GM18517 (cell line): Measurements from ENCODE around the gene UROC1.
"Not testable (repeated sequence)": the region's sequence is repeated elsewhere in the genome, so short reads cannot be mapped to it uniquely, and the experiment has no call there.

ENCODE experiments used
- ATAC-seq: cut with Tn5 transposase; IDR thresholded peaks from one replicate; pipeline ENCODE4 v1.9.1; 2021; ENCODE audit warnings: mild to moderate bottlenecking, moderate library complexity; ENCODE audit not compliant: unreplicated experiment

Gene UROC1

DNA sequence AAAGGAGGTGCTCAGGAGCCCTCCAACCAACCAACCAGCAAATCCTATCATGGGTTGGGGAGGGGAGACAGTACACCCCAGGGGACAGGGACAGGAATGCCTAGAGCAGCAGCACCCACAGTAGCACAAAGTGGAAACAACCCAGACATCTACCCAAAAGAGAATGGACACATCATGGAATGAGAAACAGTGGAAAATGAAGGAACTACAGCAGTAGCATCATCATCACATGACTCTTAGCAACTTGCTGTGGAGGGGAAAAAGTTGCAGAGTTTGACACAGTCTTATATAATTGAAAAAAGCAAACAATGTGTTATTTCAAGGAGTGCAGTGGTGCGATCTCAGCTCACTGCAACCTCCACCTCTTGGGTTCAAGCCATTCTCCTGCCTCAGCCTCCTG is 30.1 kb upstream of the UROC1 start:
- no peak for ATAC-seq

DNA sequence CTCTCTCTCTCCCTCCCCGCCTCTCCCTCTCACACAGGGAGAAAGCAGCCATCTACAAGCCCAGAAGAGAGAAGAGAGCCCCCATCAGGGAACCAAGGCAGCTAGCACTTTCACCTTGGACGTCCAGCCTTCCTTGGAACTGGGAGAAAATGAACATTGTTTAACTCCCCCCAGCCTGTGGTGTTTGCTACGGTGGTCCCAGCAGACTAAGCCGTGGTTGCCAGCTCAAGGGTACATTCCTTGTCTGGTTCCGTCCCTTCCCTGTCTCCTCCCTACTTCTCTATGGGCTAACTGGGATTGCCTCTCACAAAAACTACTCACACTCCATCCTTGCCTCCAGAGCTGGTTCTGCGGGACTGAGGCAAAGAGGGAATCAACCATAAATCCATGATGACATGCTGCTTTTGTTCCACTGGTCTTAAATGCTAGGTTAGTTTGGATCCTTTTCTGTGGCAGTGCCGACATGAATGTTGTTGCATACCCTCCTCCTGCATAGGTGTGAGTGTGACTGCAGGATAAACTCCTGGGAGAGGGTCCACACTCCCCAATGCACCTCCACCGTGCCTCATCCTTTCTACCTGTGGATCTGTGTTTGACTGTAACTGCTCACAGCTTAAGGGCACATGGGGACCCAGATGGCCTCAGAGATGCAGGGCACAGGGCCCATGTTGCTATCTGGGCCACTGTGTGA is 29.1 kb upstream of the UROC1 start:
- ATAC-seq = no peak

DNA sequence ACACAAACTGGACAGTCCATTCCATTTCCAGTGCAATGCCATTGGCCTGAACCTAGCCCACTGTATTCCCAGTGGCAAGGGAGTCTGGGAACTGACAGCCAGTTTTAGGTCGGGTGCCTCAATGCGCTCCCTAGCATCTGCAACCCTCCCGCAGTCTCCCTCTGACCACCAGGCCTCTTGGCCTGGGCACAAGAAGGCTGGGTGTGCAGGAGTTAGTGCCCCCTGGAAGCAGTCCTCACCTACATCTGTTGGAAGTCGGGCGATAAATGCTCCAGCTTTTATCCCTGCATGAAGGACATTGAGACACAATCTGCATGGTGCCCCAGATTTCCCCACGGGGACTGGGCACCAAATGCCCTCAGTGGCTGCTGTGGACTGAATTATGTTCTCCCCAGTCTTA is 28.4 kb upstream of the UROC1 start:
- no peak for ATAC-seq

DNA sequence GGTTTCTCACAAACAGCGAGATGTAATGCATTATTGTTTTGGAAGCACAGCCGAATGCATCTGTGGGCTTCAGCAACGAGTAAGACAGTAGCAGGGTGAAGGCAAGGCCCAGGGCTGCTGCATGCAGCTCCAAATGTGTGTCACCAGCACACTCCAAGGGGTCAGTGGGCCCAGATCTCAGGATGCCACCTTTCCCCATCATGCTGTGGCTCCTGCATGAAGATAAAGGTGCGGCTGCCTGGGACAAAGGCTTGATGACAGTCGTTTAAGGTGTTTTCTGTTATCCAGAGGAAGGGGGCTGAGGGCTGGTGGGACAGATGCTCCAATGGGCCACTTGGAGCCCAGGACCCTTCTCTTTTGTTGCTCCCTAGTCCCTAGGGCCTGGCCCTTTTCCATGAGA is 28.0 kb upstream of the UROC1 start:
- ATAC-seq = no peak

DNA sequence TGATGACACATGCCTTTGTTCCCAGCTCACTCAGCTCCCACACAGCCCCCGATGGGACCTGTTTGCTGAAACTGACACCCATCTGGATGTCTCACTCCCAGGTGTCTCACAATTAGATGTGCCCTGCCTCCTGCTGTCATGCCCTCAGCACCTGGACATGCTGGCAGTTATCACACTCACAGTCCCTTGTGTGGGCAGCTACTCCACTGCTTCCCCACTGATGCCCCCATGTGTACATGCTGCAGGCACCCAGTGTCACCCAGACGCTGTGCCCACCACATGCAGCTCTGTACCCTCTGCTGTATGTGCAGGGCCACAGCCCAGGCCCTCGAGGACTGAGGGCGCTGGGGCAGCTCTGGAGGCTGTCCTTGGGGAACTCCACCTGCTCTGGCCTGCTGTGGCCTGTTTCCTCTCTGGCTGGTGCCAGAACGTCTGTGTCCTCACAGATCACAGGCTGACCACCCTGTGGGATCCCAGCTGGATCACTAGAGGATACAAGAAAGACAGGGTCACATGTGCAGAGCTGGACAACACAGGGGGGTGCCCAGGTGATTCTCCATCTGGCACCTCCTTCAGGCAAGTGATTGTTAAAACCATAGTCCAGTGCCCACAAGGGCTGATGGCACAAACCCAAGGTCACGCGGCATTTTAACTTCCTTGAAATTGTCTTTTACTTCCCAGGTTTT is 27.2 kb upstream of the UROC1 start:
- ATAC-seq = no peak

DNA sequence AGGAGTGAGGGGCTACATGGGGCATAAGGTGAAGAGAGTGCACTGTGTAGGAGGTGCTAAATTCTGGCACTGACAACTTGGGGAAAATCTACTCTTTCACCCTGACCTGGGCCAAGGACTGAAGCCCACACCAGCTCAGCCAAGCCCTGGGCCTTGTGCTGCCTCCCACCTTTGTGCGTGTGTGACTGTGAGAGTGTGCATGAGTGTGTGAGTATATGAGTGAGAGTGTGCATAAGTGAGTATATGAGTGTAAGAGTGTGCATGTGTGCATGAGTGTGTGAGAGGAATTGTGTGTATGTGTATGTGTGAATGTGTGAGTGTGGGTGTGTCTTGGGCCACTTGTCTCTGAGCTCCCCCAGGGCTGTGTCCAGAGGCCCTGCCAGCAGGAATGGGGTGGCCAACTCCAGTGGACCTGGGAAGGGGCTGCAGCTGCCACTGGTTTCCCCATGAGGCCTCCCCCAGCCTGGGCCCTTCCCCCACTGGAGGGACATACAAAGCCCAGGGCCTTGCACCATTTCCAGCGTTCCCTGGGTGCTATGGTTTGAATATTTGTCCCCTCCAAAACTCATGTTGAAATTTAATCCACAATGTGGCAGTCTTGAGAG is 26.0 kb upstream of the UROC1 start:
- ATAC-seq = no peak

DNA sequence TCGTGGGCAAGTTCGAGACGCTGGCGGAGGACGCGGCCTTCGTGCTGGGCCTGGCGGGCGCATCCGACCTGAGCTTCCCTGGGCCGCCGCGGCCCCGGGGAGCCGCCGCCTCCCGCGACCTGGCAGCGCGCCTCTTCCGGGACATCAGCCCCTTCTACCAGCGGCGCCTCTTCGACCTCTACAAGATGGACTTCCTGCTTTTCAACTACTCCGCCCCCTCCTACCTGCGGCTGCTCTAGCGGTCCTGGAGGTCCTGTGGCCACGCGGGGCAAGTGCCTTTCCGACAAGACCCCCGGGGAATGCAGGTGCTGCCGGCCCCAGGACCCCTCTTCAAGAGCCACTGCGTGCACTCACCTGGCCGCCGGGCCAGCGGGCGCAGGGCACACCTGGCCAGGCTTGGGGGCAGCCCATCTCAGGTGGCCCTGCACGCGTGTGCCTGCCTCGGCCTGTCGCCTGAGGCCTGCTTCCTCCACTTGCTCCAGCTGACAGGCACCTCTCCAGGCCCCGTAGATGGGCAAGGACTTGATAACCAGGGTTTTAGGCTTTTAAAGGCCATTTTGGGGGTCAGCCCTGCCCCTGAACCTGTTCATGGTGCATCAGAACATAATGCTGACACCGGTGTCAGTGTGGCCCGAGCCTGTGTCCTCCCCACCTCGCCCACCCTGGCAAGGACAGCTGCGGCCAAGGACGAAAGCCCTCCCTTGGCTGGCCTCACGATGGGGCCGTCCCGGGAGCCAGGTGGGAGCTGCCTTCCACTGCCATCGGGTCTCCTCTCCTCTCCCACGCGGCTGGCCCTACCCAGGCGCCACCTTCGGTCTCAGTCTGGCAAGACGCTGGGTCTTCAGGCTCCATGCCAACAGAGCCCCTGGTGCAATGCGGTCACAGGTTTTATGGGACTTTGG is 25.0 kb upstream of the UROC1 start:
- no peak for ATAC-seq

DNA sequence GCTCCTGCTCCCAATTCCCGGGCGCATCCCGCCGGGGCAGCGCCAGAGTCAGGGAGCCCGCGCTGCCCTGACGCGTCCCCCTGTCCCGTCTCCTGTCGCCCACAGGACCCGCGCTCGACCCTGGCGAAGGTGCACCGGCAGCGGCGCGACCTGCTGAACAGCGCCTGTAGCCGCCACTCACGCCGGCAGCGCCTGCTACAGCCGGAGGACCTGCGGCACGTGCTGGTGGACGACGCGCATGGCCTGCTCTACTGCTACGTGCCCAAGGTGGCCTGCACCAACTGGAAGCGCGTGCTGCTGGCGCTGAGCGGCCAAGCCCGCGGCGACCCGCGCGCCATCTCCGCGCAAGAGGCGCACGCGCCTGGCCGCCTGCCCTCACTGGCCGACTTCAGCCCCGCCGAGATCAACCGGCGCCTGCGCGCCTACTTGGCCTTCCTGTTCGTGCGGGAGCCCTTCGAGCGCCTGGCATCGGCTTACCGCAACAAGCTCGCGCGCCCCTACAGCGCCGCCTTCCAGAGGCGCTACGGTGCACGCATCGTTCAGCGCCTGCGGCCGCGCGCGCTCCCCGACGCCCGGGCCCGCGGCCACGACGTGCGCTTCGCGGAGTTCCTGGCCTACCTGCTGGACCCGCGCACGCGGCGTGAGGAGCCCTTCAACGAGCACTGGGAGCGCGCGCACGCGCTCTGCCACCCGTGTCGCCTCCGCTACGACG is 24.2 kb upstream of the UROC1 start:
- ATAC-seq = no peak

DNA sequence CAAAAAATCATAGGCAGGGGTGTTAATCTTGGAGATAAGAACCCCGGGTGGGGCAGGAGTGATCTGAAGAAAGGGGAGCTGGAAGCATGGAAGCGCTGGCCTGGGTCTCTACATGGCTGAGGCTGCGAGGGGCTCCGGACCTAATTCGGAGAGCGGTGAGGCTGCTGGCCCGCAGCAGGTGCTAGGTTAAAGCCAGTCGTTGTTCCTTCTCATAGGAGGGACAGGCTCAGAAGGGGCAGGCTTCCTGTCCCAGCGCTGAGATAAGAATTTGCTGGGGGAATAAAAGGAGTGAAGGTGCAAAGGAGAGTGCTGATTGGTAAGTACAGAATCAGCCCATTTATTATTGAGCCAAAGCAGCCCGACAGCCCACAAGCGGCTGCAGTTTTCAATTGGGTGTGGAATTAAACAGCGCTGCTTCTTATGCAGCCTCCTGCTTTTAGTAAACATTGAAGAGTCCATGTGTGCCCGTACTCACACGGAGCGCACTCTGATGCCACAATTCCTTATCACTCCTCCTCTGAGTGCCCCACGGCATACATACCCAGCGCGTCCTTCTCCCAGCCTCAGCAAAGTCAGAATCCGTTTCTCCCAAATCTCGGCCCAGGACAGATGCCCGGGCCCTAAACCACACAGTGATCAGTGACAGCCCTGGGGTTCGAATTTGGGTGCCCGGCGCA is 23.5 kb upstream of the UROC1 start:
- no peak for ATAC-seq

DNA sequence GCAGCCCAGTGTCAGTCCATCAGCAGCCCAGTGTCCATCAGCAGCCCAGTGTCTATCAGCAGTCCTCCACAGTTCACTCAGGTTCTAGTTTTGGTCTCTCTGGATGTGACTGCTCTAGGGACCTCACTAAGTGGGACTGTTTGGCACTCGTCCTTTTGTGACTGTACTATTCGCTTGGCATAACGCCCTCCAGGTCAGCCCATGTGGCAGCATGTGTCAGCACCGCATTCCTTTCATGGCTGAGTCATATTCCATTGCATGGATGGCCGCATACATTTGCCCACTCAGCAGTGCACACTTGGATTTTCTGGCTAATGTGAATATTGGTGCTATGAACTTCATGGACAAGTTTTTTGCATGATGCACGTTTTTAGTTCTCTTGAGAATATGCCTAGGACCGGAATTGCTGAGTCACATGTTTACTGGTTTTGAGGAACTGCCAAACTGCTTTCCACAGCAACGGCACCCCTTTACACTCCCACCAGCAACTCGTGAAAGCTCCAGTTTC is 22.8 kb upstream of the UROC1 start:
- no peak for ATAC-seq

DNA sequence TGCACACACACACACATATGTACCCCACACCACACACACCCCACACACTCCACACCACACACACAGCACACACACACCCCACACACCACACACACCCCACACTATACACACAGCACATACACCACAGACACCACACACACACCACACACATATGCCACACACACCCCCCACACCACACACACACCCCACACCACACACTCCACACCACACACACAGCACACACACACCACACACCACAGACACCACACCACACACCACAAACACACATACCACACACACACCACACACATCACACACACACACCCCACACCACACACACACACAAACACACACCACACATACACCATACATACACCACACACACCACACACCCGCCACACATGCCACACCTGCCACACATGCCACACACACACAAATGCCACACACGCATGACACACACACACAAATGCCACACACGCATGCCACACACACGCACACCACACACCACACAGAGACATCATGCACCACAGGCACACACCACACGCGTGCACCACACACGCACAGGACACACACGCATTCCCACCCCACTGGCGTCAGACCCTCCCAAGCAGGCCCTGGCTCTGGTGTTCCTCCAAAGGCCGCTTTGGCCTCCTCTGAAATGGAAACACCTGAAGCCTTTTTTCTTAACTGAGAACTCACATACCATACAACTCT is 22.1 kb upstream of the UROC1 start:
- ATAC-seq = no peak

DNA sequence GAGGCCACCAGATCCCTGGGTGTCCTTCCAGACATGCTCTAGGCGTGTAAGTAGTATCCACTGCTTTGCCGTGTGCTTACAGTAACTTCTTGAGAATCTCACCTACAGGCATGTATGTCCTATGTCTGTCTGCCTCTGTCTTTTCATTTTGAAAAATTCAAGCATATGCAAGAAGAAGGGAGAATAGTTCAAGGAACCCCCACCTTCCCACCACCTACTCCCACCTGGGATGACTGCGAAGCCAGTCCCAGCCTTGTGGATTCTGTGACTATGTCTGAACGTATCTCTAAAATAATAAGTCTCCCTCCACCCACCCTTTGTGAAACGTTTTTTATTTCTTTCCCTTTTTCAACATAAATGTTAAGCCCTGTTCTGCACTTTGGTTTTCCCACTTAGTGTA is 21.4 kb upstream of the UROC1 start:
- no peak for ATAC-seq

DNA sequence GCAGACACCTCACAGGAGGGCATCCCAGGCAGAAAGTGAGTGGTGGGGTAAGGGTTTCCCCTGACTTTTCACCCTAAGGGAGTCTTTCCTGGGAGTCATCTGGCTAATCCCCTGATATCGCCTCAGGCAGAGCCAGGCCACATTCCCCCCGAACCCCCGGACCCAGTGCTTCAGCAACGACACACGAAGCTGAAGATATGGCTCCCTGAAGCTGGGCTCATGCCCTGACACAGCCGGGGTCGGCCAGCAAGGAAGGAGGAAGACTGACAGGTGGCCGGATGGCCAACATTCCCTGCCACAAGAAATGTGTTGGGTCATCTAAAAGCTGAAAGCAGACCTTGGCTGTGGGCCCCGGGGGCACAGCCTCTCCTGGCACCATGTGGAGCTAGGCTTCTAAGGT is 20.7 kb upstream of the UROC1 start:
- ATAC-seq = no peak

DNA sequence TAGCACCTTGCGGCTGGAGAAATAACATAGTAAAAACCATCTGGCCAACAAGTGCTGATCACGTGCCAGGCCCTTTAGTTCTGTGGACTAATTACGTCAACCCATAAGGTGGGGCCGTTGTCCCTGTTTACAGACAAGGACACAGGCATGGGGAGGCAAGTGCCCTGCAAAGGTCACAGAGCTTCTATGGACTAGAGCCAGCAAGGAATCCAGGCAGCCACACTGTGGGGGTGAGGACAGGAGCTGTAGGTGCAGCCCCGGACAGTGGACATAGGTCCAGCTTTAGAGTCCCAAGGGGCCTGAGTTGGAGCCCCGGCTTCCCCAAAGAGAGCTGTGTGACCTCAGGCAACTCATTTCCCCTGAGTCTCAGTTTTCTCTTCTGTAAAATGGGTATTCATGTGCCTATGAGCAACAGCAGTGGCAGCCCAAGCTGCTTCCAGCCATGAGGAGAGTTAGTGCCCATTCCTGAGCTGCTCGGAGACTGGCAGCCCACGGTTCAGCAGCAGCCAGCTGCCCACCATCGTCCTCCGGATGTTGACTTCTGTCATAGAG is 20.2 kb upstream of the UROC1 start:
- ATAC-seq = no peak

DNA sequence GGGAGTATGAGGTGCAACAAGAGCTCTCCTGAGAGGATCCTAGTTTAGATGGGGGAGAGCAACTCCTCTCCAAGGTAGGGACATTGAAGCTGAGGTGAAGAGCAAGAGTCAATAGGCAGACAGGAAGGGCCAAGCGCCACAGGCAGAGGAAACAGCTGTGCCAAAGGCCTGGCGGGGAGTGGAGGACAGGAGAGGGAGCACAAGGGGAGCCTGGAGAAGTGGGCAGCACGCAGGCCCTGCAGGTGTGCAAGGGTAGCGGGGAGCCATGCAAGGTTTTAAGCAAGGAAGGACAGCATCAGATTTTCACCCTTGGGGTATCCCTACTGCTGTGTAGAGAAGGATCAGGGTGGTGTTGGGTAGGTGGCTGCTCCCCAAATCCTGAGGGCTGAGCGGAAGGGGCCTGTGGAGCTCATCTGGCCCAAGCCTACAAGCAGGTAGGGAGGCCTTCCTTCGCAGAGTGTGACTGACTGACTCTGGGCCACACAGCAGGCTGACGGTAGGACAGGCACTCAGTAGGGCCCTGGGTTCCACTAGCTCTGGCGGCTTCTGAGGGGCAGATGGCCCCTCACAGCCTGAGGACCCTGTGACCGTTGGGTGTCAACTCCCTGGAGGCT is 19.6 kb upstream of the UROC1 start:
- ATAC-seq = no peak

DNA sequence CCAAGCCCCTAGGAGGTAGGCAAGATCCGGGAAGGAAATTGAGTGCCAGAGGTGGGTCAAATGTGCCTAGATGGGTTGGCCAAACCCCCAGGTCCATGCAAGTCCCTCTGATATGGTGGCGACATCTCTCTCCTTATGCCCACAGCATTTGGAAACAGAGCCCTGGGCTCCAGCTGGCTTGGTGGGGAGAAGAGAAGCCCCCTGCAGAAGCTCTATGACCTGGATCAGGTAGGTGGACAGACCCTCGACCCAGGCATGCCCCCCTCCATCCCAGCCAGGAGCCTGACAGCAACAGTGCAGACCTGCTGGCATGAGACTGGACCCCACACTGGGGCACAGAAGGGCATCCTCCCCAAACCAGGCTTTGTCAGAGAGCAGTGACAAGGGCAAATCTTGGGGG is 18.6 kb upstream of the UROC1 start:
- ATAC-seq = no peak

DNA sequence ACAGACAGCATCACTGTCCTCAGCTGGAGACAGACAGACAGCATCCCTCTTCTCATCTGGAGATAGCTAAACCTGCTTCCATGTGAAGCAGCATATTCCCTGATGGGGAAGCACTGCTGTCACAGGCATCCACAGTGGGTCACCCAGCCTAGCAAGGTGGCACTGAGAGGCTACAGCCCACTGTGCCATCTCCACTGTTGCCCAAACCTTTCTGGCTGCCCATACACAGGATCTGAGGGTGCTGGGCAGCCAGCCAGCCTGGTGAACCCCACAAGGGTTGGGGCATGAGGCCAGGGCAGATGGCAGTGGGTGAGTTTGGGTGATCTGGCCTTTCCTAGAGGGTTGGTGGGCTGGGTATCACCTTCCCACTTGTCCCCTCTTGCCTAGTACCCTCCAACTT is 18.1 kb upstream of the UROC1 start:
- no peak for ATAC-seq

DNA sequence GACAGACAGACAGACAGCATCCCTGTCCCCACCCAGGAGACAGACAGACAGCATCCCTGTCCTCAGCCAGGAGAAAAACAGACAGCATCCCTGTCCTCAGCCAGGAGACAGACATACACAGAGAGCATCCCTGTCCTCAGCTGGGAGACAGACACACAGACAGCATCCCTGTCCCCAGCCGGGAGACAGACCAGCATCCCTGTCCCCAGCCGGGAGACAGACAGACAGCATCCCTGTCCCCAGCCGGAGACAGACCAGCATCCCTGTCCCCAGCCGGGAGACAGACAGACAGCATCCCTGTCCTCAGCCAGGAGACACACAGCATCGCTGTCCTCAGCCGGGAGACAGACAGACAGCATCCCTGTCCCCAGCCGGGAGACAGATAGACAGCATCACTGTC is 17.1 kb upstream of the UROC1 start:
- not testable (repeated sequence) for ATAC-seq

DNA sequence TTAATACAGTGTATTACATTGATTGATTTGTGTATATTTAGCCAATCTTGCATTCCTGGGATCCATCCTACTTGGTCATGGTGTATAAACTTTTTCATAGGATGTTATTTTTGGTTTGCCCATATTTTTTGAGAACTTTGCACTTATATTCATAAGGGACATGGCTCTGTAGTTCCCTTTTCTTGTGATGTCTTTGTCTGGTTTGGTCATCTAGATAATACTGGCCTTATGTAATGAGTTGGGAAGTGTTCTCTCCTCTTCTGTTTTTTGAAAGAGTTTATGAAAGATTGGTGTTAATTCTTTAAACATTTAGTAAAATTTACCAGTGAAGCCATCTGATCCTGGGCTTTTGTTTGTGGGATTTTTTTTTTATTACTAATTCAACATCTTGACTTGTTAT is 15.9 kb upstream of the UROC1 start:
- no peak for ATAC-seq
